A549 (cell line): Measurements from ENCODE around the gene TMPRSS9. TPM values are rescaled to one million over a fixed set of nuclear protein-coding genes. Genes with fewer than 3 reads are reported as not detected.

ENCODE experiments used
- ATAC-seq, 2 experiments: fragments of 200-7000 bp in 1 of 2; fragments of >200 bp in 1 of 2; cut with Nextera tagmentation in 1 of 2; cut with Tn5 transposase in 1 of 2; 3 replicates each; pipeline versions ENCODE4 v1.8.0 to v1.9.1; 2018 to 2020; ENCODE audit warnings: mild to moderate bottlenecking in 1 of 2, moderate library complexity in 1 of 2
- CTCF ChIA-PET: fragments of 300-600 bp; sonication (Branson Sonifier 250); formaldehyde crosslinking; extraction: SDS; loops from one replicate; lab custom pipeline; 2021; ENCODE audit warnings: antibody characterized with exemption, inconsistent platforms; lab: Yijun Ruan, JAX
- POLR2A ChIA-PET: fragments of 350-600 bp; formaldehyde crosslinking; extraction: SDS; loops from one replicate; lab custom pipeline; 2021; ENCODE audit warnings: antibody characterized with exemption, inconsistent platforms; lab: Yijun Ruan, JAX
- DNase-seq, 2 experiments: peaks; one replicate each; pipeline versions ENCODE4 v3.0.0 to v3.0.0-alpha.2; 2011 to 2016; ENCODE audit warnings: low read depth in 1 of 2, low spot score in 1 of 2
- FAIRE-seq: peaks from 2 replicates; lab custom pipeline; 2011; peaks lifted over from hg19 to GRCh38; lab: Jason Lieb, UNC
- H3K27ac ChIP-seq, 2 experiments: fragments of >200 bp; sonication (Bioruptor Twin); formaldehyde crosslinking; 3 replicates each; pipeline ENCODE4 v1.5.1; 2016 to 2017
- H3K4me1 ChIP-seq: fragments of >200 bp; sonication (Bioruptor Twin); formaldehyde crosslinking; 3 replicates; pipeline ENCODE4 v1.6.1; 2016
- H3K4me2 ChIP-seq: fragments of >200 bp; sonication (Bioruptor Twin); formaldehyde crosslinking; 3 replicates; pipeline ENCODE4 v1.6.1; 2016
- H3K4me3 ChIP-seq: fragments of >200 bp; sonication (Bioruptor Twin); formaldehyde crosslinking; 3 replicates; pipeline ENCODE4 v1.5.1; 2016
- H3K9me3 ChIP-seq: fragments of >200 bp; sonication (Bioruptor Twin); formaldehyde crosslinking; 3 replicates; pipeline ENCODE4 v1.6.1; 2016
- CBX8 ChIP-seq: fragments of 200-600 bp; sonication (generic); IDR thresholded peaks from 2 replicates; pipeline ENCODE4 v1.6.1; 2016
- CEBPB ChIP-seq, 2 experiments: fragments of >200 bp in 1 of 2; sonication (Bioruptor Twin) in 1 of 2; formaldehyde crosslinking in 1 of 2; IDR thresholded peaks; 2 replicates each; pipeline ENCODE4 v1.6.1; 2012 to 2016
- CHD2 ChIP-seq: fragments of 150-350 bp; IDR thresholded peaks from 2 replicates; pipeline ENCODE4 v1.6.1; 2014; ENCODE audit warnings: low read length; ENCODE audit not compliant: partially characterized antibody
- EP300 ChIP-seq, 2 experiments: fragments of >200 bp; sonication (Bioruptor Twin); formaldehyde crosslinking; IDR thresholded peaks; 2 replicates in 1 of 2; 3 replicates in 1 of 2; pipeline ENCODE4 v1.6.1; 2016 to 2017
- FOSB ChIP-seq: fragments of 250-450 bp; sonication (Bioruptor Pico); IDR thresholded peaks from 2 replicates; pipeline ENCODE4 v1.5.0; 2020; ENCODE audit warnings: mild to moderate bottlenecking, moderate library complexity
- FOSL2 ChIP-seq, 2 experiments: fragments of 450-650 bp in 1 of 2; fragments of >200 bp in 1 of 2; sonication (Bioruptor Twin) in 1 of 2; formaldehyde crosslinking; IDR thresholded peaks; 2 replicates each; pipeline versions ENCODE4 v1.5.0 to v1.6.1; 2016 to 2020; ENCODE audit warnings: mild to moderate bottlenecking in 1 of 2, moderate library complexity in 1 of 2
- HOXA7 ChIP-seq: fragments of 250-450 bp; sonication (Bioruptor Pico); IDR thresholded peaks from 2 replicates; pipeline ENCODE4 v1.5.0; 2020; ENCODE audit warnings: mild to moderate bottlenecking, moderate library complexity
- HOXB5 ChIP-seq: fragments of 250-450 bp; sonication (Bioruptor Pico); IDR thresholded peaks from 2 replicates; pipeline ENCODE4 v1.5.0; 2020; ENCODE audit warnings: mild to moderate bottlenecking, moderate library complexity
- JUN ChIP-seq, 2 experiments: fragments of >200 bp; sonication (Bioruptor Twin); formaldehyde crosslinking; IDR thresholded peaks; 2 replicates in 1 of 2; 3 replicates in 1 of 2; pipeline ENCODE4 v1.6.1; 2016 to 2017
- KDM5A ChIP-seq: fragments of 200-600 bp; sonication (generic); IDR thresholded peaks from 2 replicates; pipeline ENCODE4 v1.6.1; 2016; ENCODE audit warnings: antibody characterized with exemption, mild to moderate bottlenecking
- MAZ ChIP-seq: fragments of 150-350 bp; IDR thresholded peaks from 2 replicates; pipeline ENCODE4 v1.6.1; 2014; ENCODE audit warnings: antibody characterized with exemption, low read depth, low read length, borderline replicate concordance
- NR3C1 ChIP-seq: fragments of >200 bp; sonication (Bioruptor Twin); formaldehyde crosslinking; IDR thresholded peaks from 3 replicates; pipeline ENCODE4 v1.6.1; 2017
- POLR2A ChIP-seq: IDR thresholded peaks from 2 replicates; pipeline ENCODE4 v1.6.1; 2012; ENCODE audit warnings: mild to moderate bottlenecking, low read length
- RAD21 ChIP-seq, 2 experiments: fragments of >200 bp in 1 of 2; sonication (Bioruptor Twin) in 1 of 2; formaldehyde crosslinking in 1 of 2; IDR thresholded peaks in 1 of 2; conservative IDR thresholded peaks in 1 of 2; 2 replicates in 1 of 2; 3 replicates in 1 of 2; pipeline ENCODE4 v1.6.1; 2012 to 2018; ENCODE audit warnings: inconsistent platforms in 1 of 2
- RCOR1 ChIP-seq: fragments of 150-350 bp; IDR thresholded peaks from 2 replicates; pipeline ENCODE4 v1.6.1; 2014; ENCODE audit warnings: antibody characterized with exemption, low read length, low read depth
- SMC3 ChIP-seq: fragments of >200 bp; sonication (Bioruptor Twin); formaldehyde crosslinking; IDR thresholded peaks from 3 replicates; pipeline ENCODE4 v1.6.1; 2018; ENCODE audit warnings: inconsistent platforms
- SREBF2 ChIP-seq: fragments of 450-650 bp; IDR thresholded peaks from 2 replicates; pipeline ENCODE4 v1.6.1; 2014; ENCODE audit warnings: mild to moderate bottlenecking, moderate library complexity
- TFCP2L1 ChIP-seq: fragments of 250-450 bp; sonication (Bioruptor Pico); IDR thresholded peaks from 2 replicates; pipeline ENCODE4 v1.5.0; 2021; ENCODE audit warnings: mild to moderate bottlenecking
- ZC3H11A ChIP-seq: fragments of 450-650 bp; IDR thresholded peaks from 2 replicates; pipeline ENCODE4 v1.6.1; 2014; ENCODE audit warnings: antibody characterized with exemption, mild to moderate bottlenecking
- ZFP36 ChIP-seq: fragments of 450-650 bp; IDR thresholded peaks from 2 replicates; pipeline ENCODE4 v1.6.1; 2014; ENCODE audit warnings: borderline replicate concordance; ENCODE audit not compliant: partially characterized antibody
- ZSCAN20 ChIP-seq: fragments of 250-450 bp; sonication (Bioruptor Pico); IDR thresholded peaks from 2 replicates; pipeline ENCODE4 v1.8.0; 2022; ENCODE audit warnings: mild to moderate bottlenecking, moderate library complexity
- WGBS: methylation state at CpG from one replicate; pipeline ENCODE4 v1.1.6; 2017; ENCODE audit errors: missing lambda C conversion rate; 5-methylcytosine and 5-hydroxymethylcytosine counted together
- polyA plus RNA-seq, 4 experiments: library from polyadenylated mRNA; depleted of rRNA in 3 of 4; stranded (reverse); fragments of >200 nt; fragmentation: RNase III in 1 of 4; extraction: RNeasy Plus Mini Kit Qiagen cat#74134 plus additional on column Dnase treatment in 1 of 4; gene quantifications; 2 replicates in 3 of 4; 3 replicates in 1 of 4; pipeline ENCODE4 v1.2.3, GENCODE V29; 2011 to 2017
- TF ChIP-seq, protein P1 (sequence below): fragments of >200 bp; sonication (Bioruptor Twin); formaldehyde crosslinking; IDR thresholded peaks from 2 replicates; pipeline ENCODE4 v1.6.1; 2016
- TF ChIP-seq, protein P2 (sequence below): IDR thresholded peaks from 2 replicates; pipeline ENCODE4 v1.6.1; 2012
- TF ChIP-seq, protein P3 (sequence below): fragments of 200-600 bp; sonication (generic); IDR thresholded peaks from 2 replicates; pipeline ENCODE4 v1.6.1; 2016; ENCODE audit warnings: antibody characterized with exemption, mild to moderate bottlenecking, moderate library complexity
- TF ChIP-seq, protein P4 (sequence below): fragments of 250-450 bp; sonication (Bioruptor Pico); IDR thresholded peaks from 2 replicates; pipeline ENCODE4 v1.5.0; 2021; ENCODE audit warnings: mild to moderate bottlenecking, moderate library complexity, borderline replicate concordance
- TF ChIP-seq, protein P5 (sequence below): fragments of 250-450 bp; sonication (Bioruptor Pico); IDR thresholded peaks from 2 replicates; pipeline ENCODE4 v1.5.0; 2020; ENCODE audit warnings: low read depth, mild to moderate bottlenecking, moderate library complexity
- TF ChIP-seq, protein P6 (sequence below): fragments of >200 bp; sonication (Bioruptor Twin); formaldehyde crosslinking; IDR thresholded peaks from 3 replicates; pipeline ENCODE4 v1.5.1; 2016
- TF ChIP-seq, protein P7 (sequence below): IDR thresholded peaks from 2 replicates; pipeline ENCODE4 v1.6.1; 2012
- TF ChIP-seq, protein P8 (sequence below): fragments of 450-650 bp; IDR thresholded peaks from 2 replicates; pipeline ENCODE4 v1.6.1; 2014; ENCODE audit warnings: antibody characterized with exemption

The TMPRSS9 gene
- polyA plus RNA-seq, 2 of the 4 experiments (the other 2 are of a cell fraction) = 0.01 TPM; not detected in 1

DNA sequence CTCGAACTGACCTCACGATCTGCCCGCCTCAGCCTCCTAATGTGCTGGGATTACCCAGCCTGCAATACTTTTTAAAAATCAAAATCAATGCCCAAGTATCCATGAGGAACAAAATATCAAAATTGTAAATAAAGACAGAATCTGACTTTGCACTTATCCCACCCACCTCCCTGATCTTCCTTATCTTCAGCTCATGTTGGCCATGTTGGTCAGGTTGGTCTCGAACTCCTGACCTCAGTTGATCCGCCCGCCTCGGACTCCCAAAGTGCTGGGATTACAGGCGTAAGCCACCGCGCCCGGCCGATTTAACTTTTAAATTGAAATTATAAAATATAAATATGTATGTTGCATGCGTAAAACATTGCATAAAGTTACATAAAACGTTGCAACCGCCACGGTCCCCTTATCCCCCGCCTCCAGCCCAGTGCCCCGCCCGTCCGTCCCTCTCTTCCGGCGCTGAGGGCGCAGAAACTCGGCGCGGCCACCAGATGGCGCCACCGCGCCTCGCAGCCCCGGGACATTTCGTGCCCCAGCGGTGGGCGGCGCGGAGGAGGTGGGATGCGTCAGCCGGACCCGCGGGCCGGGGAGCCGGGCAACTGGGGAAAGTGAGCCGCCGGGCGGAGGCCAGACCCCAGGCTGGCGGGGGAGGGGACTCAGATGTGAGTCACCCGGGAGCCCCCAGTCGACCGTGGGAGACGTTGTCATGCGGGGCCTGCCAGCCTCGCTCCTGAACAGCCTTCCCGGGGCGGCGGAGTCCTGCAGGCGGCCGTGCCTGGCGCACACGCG is 114.4 kb downstream of the TMPRSS9 start:
- Histone ChIP-seq H3K4me3 (peak overlapping the region; percentile 95), H3K4me2 (peak overlapping the region; percentile 92), H3K27ac (peak overlapping the region; percentile 89 to 96), H3K9me3 (no peaks in the 10 kb centered on the region), H3K4me1 (peaks cover 15% of the 10 kb centered on the region)
- DNase-seq (peak; percentile 62 to 82), FAIRE-seq (no peak), ATAC-seq (peak; percentile 25 to 53)
- ChIA-PET CTCF (interaction anchor here (0.7 to 10.5 kb wide), 21 partner anchors 10 to 163 kb away, joined by 3 to 156 read pairs (median 4); partner anchors contain the start of gene LMNB2), POLR2A (interaction anchor here (0.7 to 5.2 kb wide), 7 partner anchors 50 to 162 kb away, joined by 5 to 211 read pairs (median 50); no protein-coding TSS in a partner anchor)
- 17% methylated on average over 21 of the region's 60 CpGs for WGBS
- no peak for TF ChIP-seq ZSCAN20 (CRISPR knock-in tag)
- TF ChIP-seq ZFP36 = peak; percentile 54
- TF ChIP-seq RCOR1 = no peak
- no peak for TF ChIP-seq KDM5A
- no peak for TF ChIP-seq ZC3H11A
- TF ChIP-seq, protein P1, sequence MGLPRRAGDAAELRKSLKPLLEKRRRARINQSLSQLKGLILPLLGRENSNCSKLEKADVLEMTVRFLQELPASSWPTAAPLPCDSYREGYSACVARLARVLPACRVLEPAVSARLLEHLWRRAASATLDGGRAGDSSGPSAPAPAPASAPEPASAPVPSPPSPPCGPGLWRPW = no peak
- no peak for TF ChIP-seq TFCP2L1 (CRISPR knock-in tag)
- TF ChIP-seq HOXB5 (CRISPR knock-in tag) = no peak
- TF ChIP-seq FOSB (CRISPR knock-in tag) = no peak
- TF ChIP-seq, protein P2, sequence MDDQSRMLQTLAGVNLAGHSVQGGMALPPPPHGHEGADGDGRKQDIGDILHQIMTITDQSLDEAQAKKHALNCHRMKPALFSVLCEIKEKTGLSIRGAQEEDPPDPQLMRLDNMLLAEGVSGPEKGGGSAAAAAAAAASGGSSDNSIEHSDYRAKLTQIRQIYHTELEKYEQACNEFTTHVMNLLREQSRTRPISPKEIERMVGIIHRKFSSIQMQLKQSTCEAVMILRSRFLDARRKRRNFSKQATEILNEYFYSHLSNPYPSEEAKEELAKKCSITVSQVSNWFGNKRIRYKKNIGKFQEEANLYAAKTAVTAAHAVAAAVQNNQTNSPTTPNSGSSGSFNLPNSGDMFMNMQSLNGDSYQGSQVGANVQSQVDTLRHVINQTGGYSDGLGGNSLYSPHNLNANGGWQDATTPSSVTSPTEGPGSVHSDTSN = no peak
- TF ChIP-seq MAZ = no peak
- TF ChIP-seq, protein P3, sequence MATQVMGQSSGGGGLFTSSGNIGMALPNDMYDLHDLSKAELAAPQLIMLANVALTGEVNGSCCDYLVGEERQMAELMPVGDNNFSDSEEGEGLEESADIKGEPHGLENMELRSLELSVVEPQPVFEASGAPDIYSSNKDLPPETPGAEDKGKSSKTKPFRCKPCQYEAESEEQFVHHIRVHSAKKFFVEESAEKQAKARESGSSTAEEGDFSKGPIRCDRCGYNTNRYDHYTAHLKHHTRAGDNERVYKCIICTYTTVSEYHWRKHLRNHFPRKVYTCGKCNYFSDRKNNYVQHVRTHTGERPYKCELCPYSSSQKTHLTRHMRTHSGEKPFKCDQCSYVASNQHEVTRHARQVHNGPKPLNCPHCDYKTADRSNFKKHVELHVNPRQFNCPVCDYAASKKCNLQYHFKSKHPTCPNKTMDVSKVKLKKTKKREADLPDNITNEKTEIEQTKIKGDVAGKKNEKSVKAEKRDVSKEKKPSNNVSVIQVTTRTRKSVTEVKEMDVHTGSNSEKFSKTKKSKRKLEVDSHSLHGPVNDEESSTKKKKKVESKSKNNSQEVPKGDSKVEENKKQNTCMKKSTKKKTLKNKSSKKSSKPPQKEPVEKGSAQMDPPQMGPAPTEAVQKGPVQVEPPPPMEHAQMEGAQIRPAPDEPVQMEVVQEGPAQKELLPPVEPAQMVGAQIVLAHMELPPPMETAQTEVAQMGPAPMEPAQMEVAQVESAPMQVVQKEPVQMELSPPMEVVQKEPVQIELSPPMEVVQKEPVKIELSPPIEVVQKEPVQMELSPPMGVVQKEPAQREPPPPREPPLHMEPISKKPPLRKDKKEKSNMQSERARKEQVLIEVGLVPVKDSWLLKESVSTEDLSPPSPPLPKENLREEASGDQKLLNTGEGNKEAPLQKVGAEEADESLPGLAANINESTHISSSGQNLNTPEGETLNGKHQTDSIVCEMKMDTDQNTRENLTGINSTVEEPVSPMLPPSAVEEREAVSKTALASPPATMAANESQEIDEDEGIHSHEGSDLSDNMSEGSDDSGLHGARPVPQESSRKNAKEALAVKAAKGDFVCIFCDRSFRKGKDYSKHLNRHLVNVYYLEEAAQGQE = no peak
- TF ChIP-seq JUN (IDR thresholded peaks at IDR 0.05) = peak in 1 of 2 experiments; percentile 30; a peak in 2 of 5 replicates
- TF ChIP-seq NR3C1 = no peak
- peak; percentile 88 to 98 for TF ChIP-seq RAD21 (conservative IDR thresholded peaks at IDR 0.05 in 1 of 2, IDR thresholded peaks at IDR 0.05 in 1 of 2)
- no peak for TF ChIP-seq POLR2A
- peak in 1 of 2 experiments; percentile 43; a peak in 1 of 4 replicates for TF ChIP-seq CEBPB (IDR thresholded peaks at IDR 0.05)
- TF ChIP-seq CHD2 = no peak
- TF ChIP-seq SMC3 = peak; percentile 99
- TF ChIP-seq, protein P4, sequence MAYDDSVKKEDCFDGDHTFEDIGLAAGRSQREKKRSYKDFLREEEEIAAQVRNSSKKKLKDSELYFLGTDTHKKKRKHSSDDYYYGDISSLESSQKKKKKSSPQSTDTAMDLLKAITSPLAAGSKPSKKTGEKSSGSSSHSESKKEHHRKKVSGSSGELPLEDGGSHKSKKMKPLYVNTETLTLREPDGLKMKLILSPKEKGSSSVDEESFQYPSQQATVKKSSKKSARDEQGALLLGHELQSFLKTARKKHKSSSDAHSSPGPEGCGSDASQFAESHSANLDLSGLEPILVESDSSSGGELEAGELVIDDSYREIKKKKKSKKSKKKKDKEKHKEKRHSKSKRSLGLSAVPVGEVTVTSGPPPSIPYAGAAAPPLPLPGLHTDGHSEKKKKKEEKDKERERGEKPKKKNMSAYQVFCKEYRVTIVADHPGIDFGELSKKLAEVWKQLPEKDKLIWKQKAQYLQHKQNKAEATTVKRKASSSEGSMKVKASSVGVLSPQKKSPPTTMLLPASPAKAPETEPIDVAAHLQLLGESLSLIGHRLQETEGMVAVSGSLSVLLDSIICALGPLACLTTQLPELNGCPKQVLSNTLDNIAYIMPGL = no peak
- no peak; the same call in 1 of the 2 replicates for TF ChIP-seq FOSL2 (IDR thresholded peaks at IDR 0.05)
- TF ChIP-seq FOSL2 (CRISPR knock-in tag; IDR thresholded peaks at IDR 0.05) = peak; percentile 87
- TF ChIP-seq SREBF2 = no peak
- TF ChIP-seq, protein P5, sequence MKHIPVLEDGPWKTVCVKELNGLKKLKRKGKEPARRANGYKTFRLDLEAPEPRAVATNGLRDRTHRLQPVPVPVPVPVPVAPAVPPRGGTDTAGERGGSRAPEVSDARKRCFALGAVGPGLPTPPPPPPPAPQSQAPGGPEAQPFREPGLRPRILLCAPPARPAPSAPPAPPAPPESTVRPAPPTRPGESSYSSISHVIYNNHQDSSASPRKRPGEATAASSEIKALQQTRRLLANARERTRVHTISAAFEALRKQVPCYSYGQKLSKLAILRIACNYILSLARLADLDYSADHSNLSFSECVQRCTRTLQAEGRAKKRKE = no peak
- TF ChIP-seq, protein P6, sequence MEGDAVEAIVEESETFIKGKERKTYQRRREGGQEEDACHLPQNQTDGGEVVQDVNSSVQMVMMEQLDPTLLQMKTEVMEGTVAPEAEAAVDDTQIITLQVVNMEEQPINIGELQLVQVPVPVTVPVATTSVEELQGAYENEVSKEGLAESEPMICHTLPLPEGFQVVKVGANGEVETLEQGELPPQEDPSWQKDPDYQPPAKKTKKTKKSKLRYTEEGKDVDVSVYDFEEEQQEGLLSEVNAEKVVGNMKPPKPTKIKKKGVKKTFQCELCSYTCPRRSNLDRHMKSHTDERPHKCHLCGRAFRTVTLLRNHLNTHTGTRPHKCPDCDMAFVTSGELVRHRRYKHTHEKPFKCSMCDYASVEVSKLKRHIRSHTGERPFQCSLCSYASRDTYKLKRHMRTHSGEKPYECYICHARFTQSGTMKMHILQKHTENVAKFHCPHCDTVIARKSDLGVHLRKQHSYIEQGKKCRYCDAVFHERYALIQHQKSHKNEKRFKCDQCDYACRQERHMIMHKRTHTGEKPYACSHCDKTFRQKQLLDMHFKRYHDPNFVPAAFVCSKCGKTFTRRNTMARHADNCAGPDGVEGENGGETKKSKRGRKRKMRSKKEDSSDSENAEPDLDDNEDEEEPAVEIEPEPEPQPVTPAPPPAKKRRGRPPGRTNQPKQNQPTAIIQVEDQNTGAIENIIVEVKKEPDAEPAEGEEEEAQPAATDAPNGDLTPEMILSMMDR = peak; percentile 86
- TF ChIP-seq, protein P7, sequence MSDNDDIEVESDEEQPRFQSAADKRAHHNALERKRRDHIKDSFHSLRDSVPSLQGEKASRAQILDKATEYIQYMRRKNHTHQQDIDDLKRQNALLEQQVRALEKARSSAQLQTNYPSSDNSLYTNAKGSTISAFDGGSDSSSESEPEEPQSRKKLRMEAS = 0 out of 2 replicates have a peak, but pooled peaks have one; percentile 58
- TF ChIP-seq CBX8 = no peak
- TF ChIP-seq, protein P8, sequence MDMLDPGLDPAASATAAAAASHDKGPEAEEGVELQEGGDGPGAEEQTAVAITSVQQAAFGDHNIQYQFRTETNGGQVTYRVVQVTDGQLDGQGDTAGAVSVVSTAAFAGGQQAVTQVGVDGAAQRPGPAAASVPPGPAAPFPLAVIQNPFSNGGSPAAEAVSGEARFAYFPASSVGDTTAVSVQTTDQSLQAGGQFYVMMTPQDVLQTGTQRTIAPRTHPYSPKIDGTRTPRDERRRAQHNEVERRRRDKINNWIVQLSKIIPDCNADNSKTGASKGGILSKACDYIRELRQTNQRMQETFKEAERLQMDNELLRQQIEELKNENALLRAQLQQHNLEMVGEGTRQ = no peak
- no peak for TF ChIP-seq HOXA7 (CRISPR knock-in tag)
- no peak for TF ChIP-seq EP300 (IDR thresholded peaks at IDR 0.05)
